Activated CD4-positive, alpha-beta T cell treated with anti-CD3 and anti-CD28 coated beads, Interleukin-2, amount 50 U/mL, for 16 hours (primary cell): ENCODE data around the gene NAA40.

Source experiments
- DNase-seq: peaks from one replicate; pipeline ENCODE4 v3.0.0-alpha.2; 2020

NAA40 gene

GRCh38 chr11:63913866-63914830 is 24.7 kb upstream of the NAA40 start:
- no peak for DNase-seq

GRCh38 chr11:63914896-63915691 is 23.7 kb upstream of the NAA40 start:
- DNase-seq: no peak

- peak; percentile 25 for DNase-seq
These were observed 22.6 kb upstream of the NAA40 start for GRCh38 chr11:63915961-63916836.

DNA sequence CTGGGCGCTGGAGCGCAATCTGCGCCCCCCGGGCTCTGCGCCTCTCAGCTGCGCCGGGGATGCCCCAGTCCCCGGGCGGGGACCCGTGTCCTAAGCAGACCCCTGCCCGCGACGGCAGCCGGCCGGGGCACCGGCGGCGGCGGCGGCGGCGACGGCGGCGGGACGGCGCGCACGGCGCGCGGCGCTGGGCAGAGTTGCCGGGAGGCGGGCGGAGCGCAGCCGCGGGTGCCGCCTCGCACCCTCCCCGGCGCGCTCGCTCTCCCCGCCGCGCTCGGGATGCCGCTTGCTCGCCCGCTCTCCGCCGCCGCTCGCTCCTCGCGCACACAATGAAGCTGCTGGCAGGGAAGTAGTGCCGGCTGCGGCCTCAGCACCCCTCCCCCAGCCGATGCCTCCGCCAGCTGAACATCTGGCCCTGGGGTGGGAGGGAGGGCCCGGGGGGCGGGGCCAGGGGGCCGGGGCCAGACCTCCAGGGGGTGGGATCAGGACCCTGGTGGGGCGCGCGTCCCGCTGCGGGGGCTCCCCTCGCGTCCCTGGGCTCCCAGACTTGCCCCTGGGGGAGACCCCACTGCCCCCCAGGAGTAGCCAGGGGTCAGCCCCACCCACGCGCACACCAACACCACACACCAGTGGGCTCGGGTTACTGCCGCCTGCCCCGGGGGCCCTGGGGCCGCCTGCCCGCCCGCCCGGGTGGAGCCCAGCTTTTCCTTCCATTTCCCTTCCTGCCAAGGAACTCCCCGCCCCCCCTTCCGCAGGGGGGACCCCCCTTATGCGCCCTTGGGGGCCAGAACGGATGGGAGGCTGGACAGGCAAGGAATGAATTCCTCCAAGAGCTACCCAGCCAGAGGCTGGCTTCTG is 21.7 kb upstream of the NAA40 start, which contains the start of gene RCOR2:
Gene RCOR2 (minus strand): TSS at position 328 of the 855 bp plus-strand sequence. CDS start 708 bp downstream, outside the sequence.
- peak; percentile 52 for DNase-seq

DNA sequence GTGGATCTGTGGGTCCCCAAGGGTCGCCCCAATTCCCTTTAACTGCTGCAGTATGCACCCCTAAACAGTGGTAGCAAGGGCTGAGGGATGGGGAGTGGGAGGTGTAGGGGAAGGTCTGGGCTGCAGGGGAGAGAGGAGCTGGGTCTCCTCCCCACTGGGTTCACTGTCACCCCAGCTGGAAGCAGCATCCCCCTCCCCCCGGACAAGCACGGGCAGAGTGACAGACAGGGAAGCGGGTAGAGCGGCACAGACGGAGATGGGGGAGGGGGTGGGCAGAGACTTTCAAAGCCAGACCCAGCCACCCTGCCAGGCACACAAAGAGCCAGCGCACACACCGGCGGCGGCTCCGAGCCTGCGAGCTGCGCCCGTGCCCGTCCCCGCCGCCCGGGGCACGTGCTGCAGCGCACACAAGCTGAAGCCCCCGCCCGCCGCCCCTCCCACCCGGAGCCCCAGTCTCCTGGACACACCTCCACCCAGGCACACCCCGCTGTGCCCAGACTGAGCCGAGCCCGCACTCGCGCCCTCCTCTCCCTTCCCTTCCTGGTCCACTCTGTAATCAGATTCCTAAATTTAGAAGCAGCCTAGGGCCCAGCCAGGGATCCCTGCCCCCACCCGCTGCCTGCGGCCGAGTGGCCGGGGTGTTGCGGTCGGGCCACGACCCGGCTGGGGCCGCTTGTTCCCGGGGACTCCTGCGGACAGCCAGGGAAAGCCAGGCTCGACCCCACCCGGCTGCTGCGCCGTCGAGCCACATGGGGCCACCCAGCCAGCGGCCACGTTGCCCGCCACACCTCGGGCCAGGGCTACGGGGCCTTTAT is 20.9 kb upstream of the NAA40 start:
- DNase-seq: peak; percentile 11

DNA sequence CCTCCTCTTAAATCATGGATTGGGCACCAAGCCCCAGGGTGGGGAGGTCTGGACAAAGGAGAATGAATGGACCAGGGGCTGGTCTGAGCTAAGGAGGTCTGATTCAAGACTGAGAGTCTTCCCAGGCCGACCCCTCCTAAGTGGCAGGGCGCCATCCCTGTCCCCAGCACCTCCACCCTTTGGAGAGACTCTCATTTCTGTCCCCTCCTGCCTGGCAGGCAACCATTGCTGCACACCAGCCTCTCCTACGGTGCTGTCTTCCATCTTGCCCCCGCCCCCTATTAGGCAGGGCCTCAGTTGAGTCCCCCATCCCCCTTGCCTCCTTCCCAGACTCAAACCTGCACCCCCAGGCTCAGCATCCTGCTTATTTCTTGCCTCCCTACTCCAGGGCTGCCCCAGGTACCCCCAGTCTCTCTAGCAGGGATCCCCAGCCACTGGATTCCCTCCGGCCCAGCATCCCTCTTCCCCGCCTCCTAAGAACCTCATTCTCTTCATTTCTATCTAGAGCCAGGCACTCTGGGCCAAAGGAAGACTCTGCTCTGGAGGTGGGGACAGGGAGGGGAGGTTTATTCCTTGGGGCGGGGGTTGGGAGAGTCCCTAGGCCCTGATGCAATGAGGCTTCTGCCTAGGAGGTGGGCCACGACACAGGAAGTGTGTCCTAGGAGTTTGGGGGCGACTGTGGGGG is 20.2 kb upstream of the NAA40 start:
- no peak for DNase-seq

GRCh38 chr11:63919267-63920125 is 19.3 kb upstream of the NAA40 start:
- DNase-seq: no peak

GRCh38 chr11:63920126-63920938 is 18.5 kb upstream of the NAA40 start:
- no peak for DNase-seq

DNA sequence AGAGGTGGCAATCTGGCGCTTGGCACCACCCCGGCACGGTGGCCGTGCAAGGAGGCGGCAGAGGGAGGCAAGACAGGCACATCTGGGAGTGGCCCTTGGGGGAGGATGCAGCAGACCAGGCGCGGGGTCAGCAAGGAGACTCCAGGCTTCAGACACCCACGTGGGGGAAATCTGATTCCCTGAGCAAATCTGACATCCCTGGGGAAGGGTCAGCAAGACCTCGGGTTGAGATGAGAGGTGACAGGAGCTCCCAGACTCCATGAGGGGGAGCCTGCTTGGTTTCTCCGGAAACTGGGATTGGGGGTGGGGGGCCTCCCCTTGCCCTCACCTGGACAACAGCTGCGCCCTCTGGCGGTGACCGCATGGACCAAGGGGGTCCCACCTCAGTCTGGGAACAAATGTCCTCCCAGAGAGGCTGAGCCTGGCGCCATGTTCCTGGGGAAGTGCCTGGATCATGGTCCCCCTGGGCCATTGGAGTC is 17.8 kb upstream of the NAA40 start:
- DNase-seq: peak; percentile 23

DNA sequence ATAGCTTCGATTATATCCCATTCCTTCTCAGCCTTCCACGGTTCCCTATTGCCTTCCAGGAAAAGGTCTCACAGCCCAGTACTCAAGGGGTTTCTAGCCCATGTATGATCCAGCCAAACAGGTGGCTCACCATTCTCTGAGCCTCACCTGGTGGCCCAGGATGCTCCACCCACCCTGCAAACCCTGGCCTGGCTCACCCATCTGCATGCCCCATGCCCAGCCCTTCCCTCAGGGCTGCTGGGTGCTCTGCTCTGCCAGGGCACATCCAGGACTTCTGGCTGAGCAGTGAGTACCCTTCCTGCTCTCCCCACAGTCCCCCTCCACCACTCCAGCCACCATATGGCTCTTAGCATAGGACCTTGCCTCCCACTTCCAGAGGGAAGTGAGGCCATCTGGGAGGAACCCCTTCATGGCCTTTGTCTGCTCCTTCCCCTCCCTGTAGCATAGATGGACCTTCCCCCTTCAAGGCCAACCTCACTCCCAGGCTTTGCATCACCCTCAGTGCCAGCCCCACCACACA is 16.1 kb upstream of the NAA40 start:
- DNase-seq: no peak

DNA sequence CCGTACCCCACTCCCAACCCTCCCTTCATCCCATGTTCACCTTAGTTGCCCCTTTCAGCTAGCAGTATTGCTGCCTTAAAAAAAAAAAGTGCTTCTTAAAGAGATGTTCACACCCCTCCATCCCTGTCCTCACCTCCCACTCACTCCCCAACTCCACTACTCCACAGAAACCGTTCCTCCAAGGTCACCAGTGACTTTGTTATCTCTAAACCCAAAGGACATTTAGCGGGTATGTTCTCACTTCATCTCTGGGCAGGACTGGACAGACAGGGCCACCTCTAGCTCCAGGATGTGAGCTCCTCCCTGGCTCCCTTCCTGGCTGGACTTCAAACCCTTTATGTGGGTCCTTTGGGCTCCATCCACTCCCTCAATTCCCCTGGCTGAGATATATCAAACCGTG is 15.5 kb upstream of the NAA40 start:
- DNase-seq: no peak

- no peak for DNase-seq
These were observed 9.2 kb upstream of the NAA40 start for GRCh38 chr11:63929616-63930015.

- no peak for DNase-seq
These were observed 7.8 kb upstream of the NAA40 start for GRCh38 chr11:63931045-63931444.

- no peak for DNase-seq
These were observed 6.9 kb upstream of the NAA40 start for GRCh38 chr11:63931876-63932275.

GRCh38 chr11:63933459-63933858 is 5.3 kb upstream of the NAA40 start:
- no peak for DNase-seq

GRCh38 chr11:63937713-63938478 is 906 bp upstream of the NAA40 start:
- DNase-seq: peak; percentile 23

DNA sequence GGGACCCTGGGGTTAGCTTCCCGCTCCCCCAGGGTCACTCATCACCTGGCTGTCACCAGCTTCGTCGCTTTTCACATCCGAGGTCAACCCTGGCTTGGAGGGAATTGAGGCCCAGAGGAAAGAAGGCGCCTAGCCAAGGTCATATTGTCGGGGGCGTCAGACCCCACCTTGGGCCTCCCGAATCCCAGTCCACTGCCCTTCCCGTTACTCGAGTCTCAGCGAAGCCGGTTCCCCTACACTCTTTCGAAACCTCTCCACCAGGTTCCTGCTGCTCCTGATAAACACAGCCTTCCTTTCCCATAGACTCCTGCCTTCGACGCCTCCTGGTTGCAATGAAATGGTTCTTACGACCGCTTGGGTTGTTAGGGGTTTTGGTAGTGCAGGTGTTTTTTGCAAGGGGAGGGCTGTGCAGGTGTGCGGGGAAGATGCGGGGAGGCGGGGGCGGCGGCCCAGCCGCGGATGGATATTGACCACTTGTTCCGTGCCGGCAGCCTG is 642 bp downstream of the NAA40 start:
- no peak for DNase-seq
